ENCODE data around the gene CALCOCO1. TPM values are rescaled to one million over a fixed set of nuclear protein-coding genes. Genes with fewer than 3 reads are reported as not detected.

The CALCOCO1 gene
- total RNA-seq, 1 experiment from 2014 or later, result 88.9 TPM

DNA sequence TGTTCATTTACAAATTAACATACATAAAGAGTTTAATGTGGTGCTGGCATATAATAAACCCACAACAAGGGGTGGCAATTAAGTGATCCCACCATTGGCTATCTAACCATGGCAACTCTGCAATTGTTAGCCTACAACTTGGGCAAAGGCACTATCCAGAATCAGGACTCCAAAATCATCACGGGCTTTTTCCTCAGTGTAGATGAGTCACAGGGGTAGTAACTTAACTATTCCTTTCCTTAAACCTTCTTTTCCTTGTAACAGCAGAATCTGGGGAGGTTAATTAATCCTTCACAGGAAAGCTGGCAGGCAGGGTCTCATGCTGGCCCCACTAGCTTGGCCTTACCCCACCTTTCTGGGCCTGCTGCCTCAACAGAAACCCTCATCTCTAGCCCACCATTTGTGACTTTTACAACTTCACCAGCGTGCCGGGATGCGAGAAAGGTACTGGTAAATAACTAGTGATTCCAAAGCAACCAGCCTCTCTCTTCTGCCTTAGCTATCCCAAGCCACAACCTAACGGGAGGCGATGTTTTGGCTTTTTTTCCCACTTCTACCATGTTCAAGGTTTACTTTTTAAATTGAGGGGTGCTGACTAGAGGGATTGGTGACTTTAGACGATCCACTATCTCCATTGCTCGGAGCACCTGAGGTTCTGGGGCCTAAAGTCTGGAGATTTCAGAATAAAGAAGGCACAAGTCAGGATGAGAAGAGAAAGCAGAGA, 52.1 kb downstream of the CALCOCO1 start:
- intact Hi-C loops (cut with micrococcal nuclease; ENCODE audit: unreplicated experiment), result loop anchor here (5.0 kb wide), 1 partner anchor 353 kb away; the partner anchor contains the start of gene AAAS
- TSS peak; percentile 58 for BruUV-seq (replicated peaks)
- DNase-seq, result no peak
- no peaks in the 10 kb centered on the region for H4K20me1 ChIP-seq (ENCODE audit: insufficient read depth)
- ChIA-PET CTCF (interaction anchor here (0.5 to 1.4 kb wide), 5 partner anchors 14 to 174 kb away, joined by 3 to 7 read pairs (median 4); partner anchors contain the start of gene TARBP2), POLR2A (ENCODE audit: unreplicated experiment) (interaction anchor here (0.5 to 0.7 kb wide), 6 partner anchors 50 to 669 kb away, joined by 3 to 6 read pairs (median 4); partner anchors contain the start of genes EIF4B and TARBP2)
- peak overlapping the region; percentile 75 for H3K27ac ChIP-seq
- peaks cover 19% of the 10 kb centered on the region for H3K79me2 ChIP-seq (ENCODE audit: low read depth)
- H3K4me3 ChIP-seq, result peak overlapping the region; percentile 86
- 0 out of 2 replicates have a peak, but pooled peaks cover 4% of the 10 kb centered on the region for H3F3A ChIP-seq (ENCODE audit: insufficient read depth, low read depth)
- peak overlapping the region; percentile 87 for H2AFZ ChIP-seq
- peaks cover 14% of the 10 kb centered on the region for H3K36me3 ChIP-seq (ENCODE audit: low read depth)
- H3K27me3 ChIP-seq (ENCODE audit: insufficient read depth, low read depth), result no peaks in the 10 kb centered on the region
- no peaks in the 10 kb centered on the region for H3K9me2 ChIP-seq (ENCODE audit: insufficient read depth)
- H3K9me3 ChIP-seq (ENCODE audit: insufficient read depth, low read depth), result no peaks in the 10 kb centered on the region
- TF ChIP-seq EZH2 (IDR thresholded peaks at IDR 0.05; ENCODE audit: low read depth), result no peak
- TF ChIP-seq, protein P1, sequence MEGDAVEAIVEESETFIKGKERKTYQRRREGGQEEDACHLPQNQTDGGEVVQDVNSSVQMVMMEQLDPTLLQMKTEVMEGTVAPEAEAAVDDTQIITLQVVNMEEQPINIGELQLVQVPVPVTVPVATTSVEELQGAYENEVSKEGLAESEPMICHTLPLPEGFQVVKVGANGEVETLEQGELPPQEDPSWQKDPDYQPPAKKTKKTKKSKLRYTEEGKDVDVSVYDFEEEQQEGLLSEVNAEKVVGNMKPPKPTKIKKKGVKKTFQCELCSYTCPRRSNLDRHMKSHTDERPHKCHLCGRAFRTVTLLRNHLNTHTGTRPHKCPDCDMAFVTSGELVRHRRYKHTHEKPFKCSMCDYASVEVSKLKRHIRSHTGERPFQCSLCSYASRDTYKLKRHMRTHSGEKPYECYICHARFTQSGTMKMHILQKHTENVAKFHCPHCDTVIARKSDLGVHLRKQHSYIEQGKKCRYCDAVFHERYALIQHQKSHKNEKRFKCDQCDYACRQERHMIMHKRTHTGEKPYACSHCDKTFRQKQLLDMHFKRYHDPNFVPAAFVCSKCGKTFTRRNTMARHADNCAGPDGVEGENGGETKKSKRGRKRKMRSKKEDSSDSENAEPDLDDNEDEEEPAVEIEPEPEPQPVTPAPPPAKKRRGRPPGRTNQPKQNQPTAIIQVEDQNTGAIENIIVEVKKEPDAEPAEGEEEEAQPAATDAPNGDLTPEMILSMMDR (conservative IDR thresholded peaks at IDR 0.05), result no peak
- peak overlapping the region; percentile 98 for H3K4me2 ChIP-seq
- H3K4me1 ChIP-seq (replicated peaks; ENCODE audit: insufficient read depth), result peaks cover 15% of the 10 kb centered on the region

DNA sequence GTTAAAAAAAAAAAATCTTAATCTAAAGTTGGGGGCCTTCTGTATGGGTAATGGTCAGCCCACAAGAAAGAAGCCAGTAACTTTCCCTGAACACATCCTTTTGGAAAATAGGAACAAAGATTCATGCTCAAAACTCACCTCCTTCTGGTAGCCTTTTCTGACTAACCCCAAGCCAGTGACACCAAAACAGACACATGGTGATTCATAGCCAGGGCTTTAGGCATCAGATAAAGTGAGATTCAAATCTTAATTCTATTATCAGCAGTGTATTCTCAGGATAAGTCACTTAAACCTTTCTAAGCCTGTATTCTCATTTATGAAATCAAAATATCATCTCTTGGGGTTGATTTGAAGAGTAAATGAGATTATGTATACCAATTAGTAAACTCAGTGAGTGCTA, 56.3 kb downstream of the CALCOCO1 start:
- no peak overlapping the region for H3K4me3 ChIP-seq
- H3K27me3 ChIP-seq (ENCODE audit: insufficient read depth, low read depth), result no peaks in the 10 kb centered on the region
- no peak overlapping the region for H3K4me2 ChIP-seq
- H3K9me2 ChIP-seq (ENCODE audit: insufficient read depth), result no peaks in the 10 kb centered on the region
- H2AFZ ChIP-seq, result no peak overlapping the region
- peaks cover 38% of the 10 kb centered on the region for H3K36me3 ChIP-seq (ENCODE audit: low read depth)
- 0 out of 2 replicates have a peak, but pooled peaks cover 4% of the 10 kb centered on the region for H3F3A ChIP-seq (ENCODE audit: insufficient read depth, low read depth)
- peaks cover 19% of the 10 kb centered on the region for H3K79me2 ChIP-seq (ENCODE audit: low read depth)
- DNase-seq, result no peak
- peaks cover 9% of the 10 kb centered on the region; the same call in 1 of the 2 replicates for H3K4me1 ChIP-seq (replicated peaks; ENCODE audit: insufficient read depth)
- no TSS peak for BruUV-seq (replicated peaks)
- no peaks in the 10 kb centered on the region for H4K20me1 ChIP-seq (ENCODE audit: insufficient read depth)
- TF ChIP-seq EZH2 (IDR thresholded peaks at IDR 0.05; ENCODE audit: low read depth), result no peak
- TF ChIP-seq, protein P1 (conservative IDR thresholded peaks at IDR 0.05), result no peak
- H3K9me3 ChIP-seq (ENCODE audit: insufficient read depth, low read depth), result no peaks in the 10 kb centered on the region
- H3K27ac ChIP-seq, result no peak overlapping the region
- CTCF ChIA-PET, result no interaction called here
- POLR2A ChIA-PET (ENCODE audit: unreplicated experiment), result no interaction called here
- intact Hi-C loops (cut with micrococcal nuclease; ENCODE audit: unreplicated experiment), result no loop called here

DNA sequence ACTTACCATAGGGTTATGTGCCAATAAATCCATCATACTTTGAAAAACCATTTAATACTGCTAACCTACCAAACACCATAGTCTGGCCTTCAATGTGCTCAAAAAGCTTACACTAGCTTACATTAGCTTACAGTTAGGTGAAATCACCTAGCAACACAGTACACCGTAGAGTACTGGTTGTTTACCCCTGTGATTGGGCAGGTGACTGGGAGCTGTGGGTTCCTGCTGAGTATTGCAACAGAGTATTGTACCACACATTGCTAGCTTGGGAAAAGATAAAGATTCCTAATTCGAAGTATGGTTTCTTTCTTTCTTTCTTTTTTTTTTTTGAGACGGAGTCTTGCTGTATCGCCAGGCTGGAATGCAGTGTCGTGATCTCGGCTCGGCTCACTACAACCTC, 56.9 kb downstream of the CALCOCO1 start:
- Histone ChIP-seq H3K4me1 (replicated peaks; ENCODE audit: insufficient read depth) (peaks cover 9% of the 10 kb centered on the region; the same call in 1 of the 2 replicates), H2AFZ (no peak overlapping the region), H3K9me2 (ENCODE audit: insufficient read depth) (no peaks in the 10 kb centered on the region), H3K9me3 (ENCODE audit: insufficient read depth, low read depth) (no peaks in the 10 kb centered on the region), H4K20me1 (ENCODE audit: insufficient read depth) (no peaks in the 10 kb centered on the region), H3K79me2 (ENCODE audit: low read depth) (peaks cover 16% of the 10 kb centered on the region), H3K27ac (no peak overlapping the region), H3F3A (ENCODE audit: insufficient read depth, low read depth) (peaks cover 4% of the 10 kb centered on the region; the same call in 1 of the 2 replicates), H3K4me2 (no peak overlapping the region), H3K4me3 (no peak overlapping the region), H3K36me3 (ENCODE audit: low read depth) (peaks cover 38% of the 10 kb centered on the region), H3K27me3 (ENCODE audit: insufficient read depth, low read depth) (no peaks in the 10 kb centered on the region)
- POLR2A ChIA-PET (ENCODE audit: unreplicated experiment), result interaction anchor here (0.6 kb wide), 1 partner anchor 147 kb away, joined by 3 read pairs; no protein-coding TSS in a partner anchor
- CTCF ChIA-PET, result interaction anchor here (0.6 kb wide), 1 partner anchor 45 kb away, joined by 3 read pairs; no protein-coding TSS in a partner anchor
- no TSS peak for BruUV-seq (replicated peaks)
- intact Hi-C loops (cut with micrococcal nuclease; ENCODE audit: unreplicated experiment), result no loop called here
- TF ChIP-seq, protein P1 (conservative IDR thresholded peaks at IDR 0.05), result no peak
- TF ChIP-seq EZH2 (IDR thresholded peaks at IDR 0.05; ENCODE audit: low read depth), result no peak
- no peak for DNase-seq

All from PC-9 (cell line).